DMS153 treated with DMSO at 0.1 percent for 48 hours (cell line): ENCODE results near the gene SURF4.
A peak's percentile ranks its signal among the peaks of the same experiment; 100 is the strongest.
"Not testable (repeated sequence)": the region's sequence is repeated elsewhere in the genome, so short reads cannot be mapped to it uniquely, and the experiment has no call there.

ENCODE experiments used
- DNase-seq: peaks from one replicate; lab custom pipeline; 2025; ENCODE audit not compliant: unreplicated experiment; lab: John Stamatoyannopoulos, UW

SURF4 gene

DNA sequence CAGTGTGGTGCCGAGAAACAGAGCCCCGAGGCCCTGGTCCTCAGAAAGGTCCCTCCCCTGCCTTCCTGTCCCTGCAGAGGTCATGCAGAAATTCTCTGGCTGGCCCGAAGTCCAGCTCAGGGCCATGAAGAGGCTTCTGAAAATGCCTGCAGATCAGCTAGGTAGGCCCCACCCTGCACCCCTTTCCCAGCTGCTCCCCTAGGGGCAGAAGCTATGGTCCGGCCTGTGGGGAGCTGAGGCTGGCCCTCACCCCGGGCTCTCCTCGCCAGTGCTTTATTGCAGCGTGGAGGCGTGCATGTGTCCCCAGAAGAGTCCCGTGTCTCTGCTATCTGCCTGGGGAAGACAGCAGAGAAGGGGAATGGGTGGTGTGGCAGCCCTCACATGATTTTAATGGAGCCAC, 22.0 kb upstream of the SURF4 start:
- DNase-seq, result no peak

DNA sequence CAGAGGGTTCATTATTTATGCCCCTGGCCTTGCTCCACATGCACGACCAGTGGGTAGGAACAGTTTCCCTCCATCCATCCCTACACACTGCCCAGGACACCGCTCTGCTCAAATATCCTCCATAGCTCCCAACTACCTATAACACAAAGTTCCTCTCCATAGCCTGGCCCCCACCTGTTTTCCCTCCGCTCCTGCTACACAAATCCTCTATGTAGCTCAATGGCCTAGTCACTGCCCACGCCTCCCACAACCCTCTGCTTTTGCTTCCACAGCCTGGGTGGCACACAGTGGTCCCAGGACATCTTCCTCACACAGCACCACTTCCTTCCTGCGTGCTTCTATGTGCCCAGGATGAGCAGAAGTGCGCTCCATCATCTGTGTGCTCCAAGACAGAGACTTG, 21.5 kb upstream of the SURF4 start:
- no peak for DNase-seq

DNA sequence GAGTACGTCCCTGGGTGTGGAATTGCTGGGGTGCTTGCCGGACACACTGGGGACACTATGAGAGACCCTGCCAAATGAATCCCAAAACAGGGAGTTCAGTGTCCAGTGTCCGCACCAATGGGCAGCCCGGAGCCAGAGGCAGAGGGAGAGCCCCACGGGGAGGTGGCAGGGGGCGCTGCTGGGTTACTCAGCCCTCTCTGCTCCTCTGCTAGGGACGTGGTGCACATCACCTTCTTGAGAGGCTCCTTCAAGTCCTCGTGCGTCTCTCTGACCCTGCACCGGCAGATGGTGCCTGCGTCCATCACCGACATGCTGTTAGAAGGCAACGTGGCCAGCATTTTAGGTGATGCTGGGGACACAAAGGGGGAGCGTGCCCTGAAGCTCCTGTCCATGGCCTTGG, 21.1 kb upstream of the SURF4 start:
- no peak for DNase-seq

DNA sequence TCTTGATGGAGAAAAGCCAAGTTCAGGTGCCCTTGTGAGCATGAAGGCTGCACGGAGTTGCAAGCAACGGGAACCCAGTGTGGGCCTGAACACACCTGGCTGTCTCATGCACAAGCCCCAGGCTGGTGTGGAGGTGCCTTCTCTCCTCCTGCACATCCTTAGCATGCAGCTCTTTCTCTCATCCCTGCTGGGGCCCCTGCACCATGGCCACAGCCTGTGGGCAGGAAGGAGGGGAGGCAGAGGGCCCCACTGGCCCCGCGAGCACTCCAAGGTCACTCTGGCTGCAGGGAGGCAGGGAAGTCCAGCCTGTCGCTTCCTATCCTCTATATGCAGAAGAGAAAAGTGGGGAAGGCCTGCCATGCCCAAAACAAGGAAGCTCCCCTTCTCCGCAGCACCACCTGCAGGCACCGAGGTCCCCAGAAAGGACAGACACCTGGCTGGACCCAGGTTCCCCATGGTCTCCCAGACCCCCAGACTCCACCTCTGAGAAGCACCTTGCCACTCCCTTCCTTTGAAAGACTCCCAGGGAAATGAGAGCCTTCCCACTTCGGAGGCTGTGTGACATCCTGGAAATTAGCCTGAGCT, 18.9 kb upstream of the SURF4 start:
- DNase-seq, result no peak

DNA sequence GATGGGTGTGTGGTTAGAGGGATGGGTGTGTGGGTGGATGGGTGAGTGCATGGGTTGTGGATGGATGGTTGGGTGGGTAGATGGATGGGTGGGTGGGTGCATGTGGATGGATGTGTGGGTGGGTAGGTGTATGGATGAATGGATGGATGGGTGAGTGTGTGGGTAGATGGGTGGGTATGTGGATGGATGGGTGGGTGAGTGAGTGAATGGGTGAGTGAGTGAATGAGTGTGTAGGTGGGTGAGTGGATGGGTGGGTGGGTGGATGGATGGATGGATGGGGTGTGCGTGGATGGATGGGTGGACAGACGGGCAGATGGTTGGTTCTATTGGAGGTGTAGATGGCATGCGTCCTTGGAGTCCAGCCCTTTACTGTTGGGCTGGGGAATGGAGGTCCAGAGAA, 17.5 kb upstream of the SURF4 start:
- DNase-seq, result no peak

DNA sequence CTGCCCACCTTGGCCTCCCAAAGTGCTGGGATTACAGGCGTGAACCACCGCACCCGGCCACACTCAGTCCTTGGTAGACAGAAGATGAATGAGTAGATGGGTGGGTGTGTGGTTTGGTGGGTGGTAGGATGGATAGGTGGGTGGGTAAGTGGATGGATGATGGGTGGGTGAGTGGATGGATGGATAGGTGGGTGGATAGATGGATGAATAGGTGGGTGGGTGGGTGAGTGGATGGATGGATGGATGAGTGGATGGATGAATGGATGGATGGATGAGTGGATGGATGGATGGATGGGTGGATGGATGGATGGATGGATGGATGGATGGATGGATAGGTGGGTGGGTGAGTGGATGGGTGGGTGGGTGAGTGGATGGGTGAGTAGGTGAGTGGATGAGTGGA, 16.4 kb upstream of the SURF4 start:
- DNase-seq, result not testable (repeated sequence)

DNA sequence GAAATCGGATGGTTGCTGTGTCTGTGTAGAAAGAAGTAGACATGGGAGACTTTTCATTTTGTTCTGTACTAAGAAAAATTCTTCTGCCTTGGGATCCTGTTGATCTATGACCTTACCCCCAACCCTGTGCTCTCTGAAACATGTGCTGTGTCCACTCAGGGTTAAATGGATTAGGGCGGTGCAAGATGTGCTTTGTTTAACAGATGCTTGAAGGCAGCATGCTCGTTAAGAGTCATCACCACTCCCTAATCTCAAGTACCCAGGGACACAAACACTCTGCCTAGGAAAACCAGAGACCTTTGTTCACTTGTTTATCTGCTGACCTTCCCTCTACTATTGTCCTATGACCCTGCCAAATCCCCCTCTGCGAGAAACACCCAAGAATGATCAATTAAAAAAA, 15.6 kb upstream of the SURF4 start:
- DNase-seq, result not testable (repeated sequence)

DNA sequence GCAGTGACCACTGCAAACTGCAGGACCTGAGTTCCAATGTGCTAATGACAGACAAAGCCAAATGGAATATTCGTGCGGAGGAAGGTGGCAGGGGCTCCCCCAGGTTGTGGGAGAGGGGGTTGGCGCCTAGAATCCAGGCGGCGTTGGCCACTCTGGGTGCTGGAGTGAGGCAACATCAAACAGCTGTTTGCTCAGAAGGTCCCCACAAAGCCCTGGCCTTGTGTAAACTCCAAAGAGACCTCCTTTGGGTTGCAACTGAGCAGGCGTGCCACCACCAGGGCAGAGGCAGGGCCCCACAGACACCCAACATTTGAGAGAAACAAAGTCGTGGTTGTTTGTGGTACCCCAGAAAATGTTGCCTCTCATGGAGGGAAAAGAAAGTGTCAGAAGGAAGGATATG, 14.9 kb upstream of the SURF4 start:
- no peak for DNase-seq

DNA sequence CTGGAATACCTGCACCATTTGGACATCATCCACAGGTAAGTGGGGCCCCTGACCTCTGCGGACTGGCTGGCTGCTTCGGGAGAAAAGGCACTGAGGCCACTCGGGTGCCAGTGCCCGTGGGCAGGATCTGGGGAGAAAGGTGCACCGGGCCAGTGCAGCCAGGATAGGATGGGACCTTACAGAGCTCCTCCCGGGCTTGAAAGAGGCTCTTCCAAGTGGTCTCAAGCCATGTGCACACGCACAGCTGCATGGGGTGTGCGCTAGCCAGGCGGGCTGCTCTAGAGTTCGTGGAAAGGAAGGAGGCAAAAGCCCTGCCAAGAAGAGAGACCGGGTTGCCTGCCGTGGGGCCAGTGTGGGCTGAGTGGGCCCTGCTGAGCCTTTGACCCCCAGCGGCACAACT, 13.7 kb upstream of the SURF4 start:
- no peak for DNase-seq

DNA sequence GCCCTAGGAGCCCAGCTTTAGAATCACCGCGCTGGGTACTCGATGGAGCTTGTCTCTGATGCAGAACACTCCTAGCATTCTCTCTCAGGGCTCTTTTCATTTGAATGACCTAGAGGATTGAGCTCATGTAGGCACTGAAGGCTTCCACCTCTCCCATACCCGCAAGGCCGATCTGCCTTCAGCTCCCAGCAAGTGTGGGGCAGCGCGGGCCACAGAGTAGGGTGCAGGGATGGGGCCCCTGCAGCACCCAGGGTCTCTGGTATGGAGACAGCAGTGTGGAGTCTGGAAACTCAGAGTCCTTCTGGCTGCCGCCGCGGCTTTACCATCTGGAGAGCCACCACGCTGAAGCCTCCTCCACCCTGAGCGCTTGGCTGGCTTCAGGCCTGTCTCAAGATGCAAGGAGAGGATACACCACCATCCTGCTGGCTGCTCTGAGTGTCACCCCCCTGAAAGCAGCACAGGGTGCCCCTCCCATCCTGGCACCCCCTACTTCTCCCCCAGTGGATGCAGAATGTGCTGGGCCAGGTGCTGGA, 13.2 kb upstream of the SURF4 start:
- DNase-seq, result no peak

DNA sequence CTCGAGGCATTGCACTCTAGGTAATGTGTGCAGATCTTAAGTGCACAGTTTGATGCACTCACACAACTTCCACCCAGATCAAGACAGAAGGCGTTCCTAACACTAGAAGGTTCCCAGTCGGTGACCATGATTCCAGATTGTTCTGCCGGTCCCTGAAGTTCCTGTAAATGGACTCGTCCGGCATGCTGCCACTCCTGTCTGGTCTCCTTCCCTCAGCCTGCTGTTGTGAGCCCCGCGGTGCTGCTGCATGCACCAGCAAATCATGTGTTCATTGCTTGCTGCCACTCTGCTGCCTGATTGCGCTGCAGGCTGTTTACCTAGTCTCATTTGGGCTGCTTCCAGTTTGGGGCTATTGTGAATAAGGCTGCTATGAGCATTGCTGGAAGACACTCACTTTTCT, 11.8 kb upstream of the SURF4 start:
- DNase-seq, result peak; percentile 10

DNA sequence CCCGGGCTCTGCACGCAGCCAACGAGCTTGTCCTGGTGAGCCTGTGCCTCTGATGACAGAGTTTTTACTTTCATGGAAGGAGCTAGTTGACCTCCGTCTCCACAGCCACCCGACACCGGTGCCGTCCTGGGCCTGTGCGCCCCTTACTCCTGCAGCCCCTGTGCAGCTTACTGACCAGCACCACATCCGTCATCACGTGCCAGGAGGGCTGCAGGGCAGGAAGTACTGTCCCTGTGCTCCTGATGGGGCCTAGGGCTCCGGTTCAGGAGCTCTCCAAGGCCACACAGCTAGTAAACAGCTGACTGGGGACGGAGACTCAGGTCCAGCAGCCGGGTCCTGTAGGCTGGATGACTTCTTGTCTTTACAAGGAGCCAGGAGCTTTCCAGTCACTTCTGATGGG, 10.5 kb upstream of the SURF4 start:
- DNase-seq, result no peak

DNA sequence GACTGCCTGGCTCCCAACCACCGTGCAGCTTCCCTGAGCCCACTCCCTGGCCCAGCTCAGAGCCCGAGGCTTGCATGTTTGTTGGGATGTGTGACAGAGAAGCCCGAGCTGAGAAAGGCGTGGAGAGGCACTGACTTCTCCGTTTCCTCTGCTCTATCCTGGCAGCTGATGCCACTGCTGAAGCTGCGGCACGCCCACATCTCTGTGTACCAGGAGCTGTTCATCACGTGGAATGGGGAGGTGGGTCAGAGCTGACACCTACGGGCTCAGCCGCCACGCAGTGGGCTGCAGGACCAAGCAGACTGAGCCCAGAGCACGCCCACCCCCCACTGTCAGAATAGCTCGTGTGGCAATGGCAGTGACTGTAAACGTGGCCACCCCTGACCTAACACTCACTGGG, 9.6 kb upstream of the SURF4 start:
- DNase-seq, result no peak

DNA sequence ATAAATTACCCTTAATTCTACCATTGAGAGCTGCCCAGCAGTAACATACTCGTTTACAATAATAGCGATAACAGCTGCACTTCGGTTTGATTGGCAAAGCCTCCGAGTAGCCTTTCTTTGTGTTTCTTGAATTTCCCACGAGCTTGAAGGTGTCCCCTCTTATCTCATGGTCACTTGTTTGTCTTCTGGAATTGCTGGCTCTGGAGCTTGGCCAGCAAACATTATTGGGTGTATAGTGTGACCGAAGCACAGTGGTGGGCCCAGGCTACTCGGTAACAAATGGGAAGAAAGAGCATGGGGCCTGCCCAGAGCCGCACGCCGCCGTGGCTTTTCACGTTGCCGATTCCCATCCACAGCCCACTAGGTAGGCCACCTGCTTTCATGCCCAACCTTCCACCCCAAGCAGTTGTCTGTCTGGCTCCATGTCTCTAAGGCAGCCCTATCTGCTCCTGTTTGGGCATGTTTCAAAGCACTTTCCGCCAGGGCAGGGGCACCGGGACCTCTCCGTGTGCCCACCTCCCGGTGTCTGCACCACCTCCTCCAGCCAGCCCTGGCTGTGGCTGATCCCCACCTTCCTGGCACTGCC, 9.0 kb upstream of the SURF4 start:
- DNase-seq, result no peak

DNA sequence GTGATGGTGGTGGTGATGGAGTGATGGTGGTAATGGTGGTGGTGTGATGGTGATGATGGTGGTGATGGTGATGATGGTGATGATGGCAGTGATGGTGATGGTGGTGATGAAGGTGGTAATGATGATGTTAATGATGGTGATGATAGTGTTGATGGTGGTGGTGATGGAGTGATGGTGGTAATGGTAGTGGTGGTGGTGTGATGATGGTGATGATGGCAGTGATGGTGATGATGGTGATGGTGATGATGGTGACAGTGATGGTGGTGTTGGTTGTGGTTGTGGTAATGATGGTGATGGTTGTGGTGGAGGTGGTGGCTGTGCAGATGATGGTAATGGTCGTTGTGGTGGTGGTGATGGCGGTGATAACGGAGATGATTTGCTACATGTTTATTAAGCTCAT, 7.6 kb upstream of the SURF4 start:
- DNase-seq, result no peak

DNA sequence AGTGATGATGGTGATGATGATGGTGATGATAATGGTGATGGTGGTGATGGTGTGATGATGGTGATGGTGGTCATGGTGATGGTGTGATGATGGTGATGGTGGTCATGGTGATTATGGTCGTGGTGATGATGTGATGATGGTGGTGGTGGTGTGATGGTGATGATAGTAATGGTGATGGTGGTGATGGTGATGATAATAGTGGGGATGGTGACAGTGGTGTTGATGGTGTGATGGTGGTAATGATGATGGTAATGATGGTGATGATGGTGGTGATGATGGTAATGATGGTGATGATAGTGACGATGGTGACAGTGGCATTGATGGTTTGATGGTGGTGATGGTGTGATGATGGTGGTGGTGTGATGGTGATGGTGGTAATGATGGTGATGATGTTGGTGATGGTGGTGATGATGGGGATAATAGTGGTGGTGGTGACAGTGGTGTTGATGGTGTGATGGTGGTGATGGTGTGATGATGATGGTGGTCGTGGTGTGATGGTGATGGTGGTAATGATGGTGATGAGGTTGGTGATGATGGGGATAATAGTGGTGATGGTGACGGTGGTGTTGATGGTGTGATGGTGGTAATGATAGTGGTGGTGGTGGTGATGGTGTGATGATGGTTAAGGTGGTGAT, 6.8 kb upstream of the SURF4 start:
- no peak for DNase-seq

DNA sequence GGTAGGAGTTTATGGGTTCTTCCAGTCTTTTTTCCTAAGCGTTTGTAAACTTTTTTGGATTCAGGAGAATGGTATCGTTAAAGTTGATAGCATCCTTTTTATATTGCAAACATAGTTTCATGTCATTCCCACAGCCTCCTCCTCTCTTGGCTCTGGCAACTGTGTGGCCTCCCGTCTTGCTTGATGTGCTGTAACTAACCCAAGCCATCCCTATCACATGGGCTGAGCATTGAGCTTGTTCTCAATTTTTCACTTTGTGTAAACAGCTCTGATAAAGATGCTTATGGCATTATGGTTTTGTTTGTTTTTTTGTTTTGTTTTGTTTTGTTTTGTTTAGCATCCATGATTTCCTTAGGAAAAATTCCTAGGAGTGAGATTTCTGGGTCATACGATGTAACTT, 4.9 kb upstream of the SURF4 start:
- DNase-seq, result no peak

DNA sequence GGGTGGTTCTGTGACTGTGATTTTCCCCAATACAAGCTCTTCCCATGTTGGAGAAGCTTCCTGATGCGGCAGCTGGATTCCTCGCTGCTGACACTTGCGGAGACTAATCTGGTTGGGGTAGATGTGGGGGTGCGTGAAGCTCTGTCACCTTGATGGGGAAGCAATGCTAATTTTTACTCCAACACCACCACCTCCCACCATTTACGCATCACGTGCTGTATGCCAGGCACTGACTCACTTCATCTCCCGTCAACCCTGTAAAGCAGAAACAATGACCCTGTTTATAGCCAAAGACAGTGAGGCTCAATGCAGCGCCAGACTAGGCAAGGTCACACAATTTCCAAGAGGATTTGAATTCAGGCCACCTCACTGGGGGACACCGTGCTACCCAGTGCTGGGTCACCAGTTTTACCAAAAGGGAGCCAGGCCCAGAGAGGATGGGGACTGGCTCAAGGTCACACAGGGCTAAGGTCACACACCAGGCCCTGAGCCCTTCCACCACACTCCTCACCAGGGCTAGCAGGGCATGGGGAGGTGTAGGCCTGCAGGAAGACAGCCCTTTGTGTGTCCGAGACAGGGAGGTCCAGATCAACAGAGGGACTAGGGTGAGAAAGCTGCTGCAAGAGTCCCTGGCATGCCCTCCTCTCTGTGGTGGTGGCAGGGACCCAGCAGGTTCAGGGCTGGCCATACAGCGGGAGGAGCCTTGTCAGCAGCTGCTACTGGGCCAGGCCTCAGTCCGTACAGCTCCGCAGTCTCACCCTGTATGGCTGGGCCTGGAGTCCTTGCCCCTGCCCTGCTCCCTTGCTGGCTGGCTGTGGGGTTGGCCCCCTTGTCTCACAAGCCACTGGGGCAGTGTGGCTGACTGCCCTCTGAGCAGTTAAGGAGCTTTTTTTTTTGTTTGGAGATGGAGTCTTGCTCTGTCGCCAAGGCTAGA, 3.6 kb upstream of the SURF4 start:
- no peak for DNase-seq

DNA sequence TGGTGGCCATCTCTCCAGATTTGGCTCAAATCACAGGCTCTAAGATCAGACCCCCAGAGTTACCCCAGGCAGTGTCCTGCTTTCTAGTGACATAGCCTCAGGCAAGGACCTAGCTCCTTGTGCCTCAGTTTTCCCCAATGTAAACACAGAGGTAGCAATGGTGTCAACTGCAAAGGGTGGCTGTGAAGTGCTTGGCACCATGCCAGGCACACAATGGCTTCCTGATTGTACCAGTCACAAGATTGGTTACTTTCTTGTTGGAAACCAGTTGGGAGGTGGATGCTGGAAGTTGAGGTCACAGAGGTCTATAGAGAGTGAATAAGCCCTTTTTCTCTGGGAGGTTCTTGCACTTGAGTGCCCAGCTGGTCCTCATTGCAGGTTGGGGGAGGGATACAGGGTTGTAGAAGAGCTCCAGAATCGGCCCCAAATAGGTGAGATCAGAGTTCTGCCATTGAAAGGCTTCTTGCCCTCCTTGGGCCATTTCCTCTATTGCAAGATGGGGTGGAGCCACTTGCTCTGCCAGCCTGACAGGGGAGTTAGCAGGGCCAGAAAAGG, 2.6 kb upstream of the SURF4 start:
- no peak for DNase-seq

DNA sequence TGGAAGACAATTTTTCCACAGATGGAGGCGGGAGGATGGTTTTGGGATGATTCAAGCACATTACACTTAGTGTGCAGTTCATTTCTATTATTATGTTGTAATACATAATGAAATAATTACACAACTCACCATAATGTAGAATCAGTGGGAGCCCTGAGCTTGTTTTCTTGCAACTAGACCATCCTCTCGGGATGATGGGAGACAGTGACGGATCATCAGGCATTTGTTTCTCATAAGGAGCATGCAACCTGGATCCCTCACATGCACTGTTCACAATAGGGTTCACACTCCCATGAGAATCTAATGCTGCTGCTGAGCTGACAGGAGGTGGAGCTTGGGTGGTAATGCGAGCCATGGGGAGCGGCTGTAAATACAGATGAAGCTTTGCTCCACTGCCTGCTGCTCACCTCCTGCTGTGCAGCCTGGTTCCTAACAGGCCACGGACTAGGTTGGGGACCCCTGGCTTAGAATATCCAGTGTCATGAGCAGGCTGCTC, 1.9 kb upstream of the SURF4 start:
- DNase-seq, result no peak

DNA sequence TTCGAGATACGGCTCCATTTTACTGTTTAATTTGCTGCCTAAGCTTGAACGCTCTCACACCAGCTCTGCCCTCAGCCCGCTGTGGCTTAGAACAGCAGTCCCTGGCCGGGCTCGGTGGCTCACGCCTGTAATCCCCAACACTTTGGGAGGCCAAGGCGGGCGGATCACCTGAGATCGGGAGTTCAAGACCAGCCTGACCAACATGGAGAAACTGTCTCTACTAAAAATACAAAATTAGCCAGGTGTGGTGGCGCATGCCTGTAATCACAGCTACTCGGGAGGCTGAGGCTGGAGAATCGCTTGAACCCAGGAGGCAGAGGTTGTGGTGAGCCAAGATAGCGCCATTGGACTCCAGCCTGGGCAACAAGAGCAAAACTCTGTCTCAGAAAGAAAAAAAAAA, 1.4 kb upstream of the SURF4 start:
- DNase-seq, result not testable (repeated sequence)
